IPS-NIHi7 (cell line): Measurements from ENCODE around the gene ATF7IP.
"Not testable (repeated sequence)": the region's sequence is repeated elsewhere in the genome, so short reads cannot be mapped to it uniquely, and the experiment has no call there.

Experiments used
- DNase-seq: peaks from one replicate; pipeline ENCODE4 v3.0.0; 2012; ENCODE audit warnings: mixed read lengths; ENCODE audit errors: extremely low spot score

ATF7IP gene, protein sequence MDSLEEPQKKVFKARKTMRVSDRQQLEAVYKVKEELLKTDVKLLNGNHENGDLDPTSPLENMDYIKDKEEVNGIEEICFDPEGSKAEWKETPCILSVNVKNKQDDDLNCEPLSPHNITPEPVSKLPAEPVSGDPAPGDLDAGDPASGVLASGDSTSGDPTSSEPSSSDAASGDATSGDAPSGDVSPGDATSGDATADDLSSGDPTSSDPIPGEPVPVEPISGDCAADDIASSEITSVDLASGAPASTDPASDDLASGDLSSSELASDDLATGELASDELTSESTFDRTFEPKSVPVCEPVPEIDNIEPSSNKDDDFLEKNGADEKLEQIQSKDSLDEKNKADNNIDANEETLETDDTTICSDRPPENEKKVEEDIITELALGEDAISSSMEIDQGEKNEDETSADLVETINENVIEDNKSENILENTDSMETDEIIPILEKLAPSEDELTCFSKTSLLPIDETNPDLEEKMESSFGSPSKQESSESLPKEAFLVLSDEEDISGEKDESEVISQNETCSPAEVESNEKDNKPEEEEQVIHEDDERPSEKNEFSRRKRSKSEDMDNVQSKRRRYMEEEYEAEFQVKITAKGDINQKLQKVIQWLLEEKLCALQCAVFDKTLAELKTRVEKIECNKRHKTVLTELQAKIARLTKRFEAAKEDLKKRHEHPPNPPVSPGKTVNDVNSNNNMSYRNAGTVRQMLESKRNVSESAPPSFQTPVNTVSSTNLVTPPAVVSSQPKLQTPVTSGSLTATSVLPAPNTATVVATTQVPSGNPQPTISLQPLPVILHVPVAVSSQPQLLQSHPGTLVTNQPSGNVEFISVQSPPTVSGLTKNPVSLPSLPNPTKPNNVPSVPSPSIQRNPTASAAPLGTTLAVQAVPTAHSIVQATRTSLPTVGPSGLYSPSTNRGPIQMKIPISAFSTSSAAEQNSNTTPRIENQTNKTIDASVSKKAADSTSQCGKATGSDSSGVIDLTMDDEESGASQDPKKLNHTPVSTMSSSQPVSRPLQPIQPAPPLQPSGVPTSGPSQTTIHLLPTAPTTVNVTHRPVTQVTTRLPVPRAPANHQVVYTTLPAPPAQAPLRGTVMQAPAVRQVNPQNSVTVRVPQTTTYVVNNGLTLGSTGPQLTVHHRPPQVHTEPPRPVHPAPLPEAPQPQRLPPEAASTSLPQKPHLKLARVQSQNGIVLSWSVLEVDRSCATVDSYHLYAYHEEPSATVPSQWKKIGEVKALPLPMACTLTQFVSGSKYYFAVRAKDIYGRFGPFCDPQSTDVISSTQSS

DNA sequence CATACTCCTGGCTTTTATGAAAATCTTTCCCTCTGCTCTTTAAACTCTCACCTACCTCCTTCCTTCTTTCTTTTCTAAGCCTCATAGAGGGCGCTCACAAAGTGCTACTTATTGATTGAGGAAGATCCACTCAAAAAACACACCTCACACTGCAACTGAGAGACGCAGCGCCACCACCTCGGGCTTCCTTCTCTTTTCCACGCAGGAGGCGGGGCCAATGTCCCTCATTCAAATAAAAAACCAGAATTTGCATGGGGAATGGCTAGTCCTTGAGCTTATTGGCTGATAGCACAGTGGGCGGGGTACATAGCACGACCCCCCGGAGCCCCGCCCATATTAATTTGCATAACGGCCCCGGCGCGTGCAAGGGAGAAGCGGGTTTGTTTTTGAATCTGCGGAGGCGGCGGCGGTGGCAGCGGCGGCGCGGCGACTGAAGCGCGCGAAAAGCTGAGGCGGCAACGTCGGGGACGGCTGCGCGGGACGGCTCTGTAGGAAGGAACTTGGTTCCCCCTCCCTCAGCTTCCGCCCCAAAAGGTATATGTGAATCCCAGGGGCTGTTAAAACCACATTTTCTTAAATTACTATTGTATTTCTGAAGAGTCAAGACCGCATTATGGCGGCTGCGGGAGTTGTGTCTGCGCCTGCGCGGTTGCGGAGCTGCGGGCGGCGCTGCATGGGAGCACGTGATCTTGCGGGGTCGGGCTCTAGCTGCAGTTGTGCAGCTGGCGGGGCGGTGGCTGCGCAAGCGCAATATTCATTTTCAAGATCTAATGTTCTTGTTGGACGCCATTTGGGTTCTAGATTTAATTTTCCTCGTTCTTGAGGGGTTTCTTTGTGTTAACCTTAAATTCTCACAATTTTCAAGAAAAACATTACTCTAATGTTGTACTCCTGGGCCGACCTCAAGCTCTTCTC is at the start of gene ATF7IP:
Gene ATF7IP (plus strand): TSS at position 389 of the 915 bp plus-strand sequence. CDS start 58,234 bp downstream, outside the sequence.
- DNase-seq: peak; percentile 98

DNA sequence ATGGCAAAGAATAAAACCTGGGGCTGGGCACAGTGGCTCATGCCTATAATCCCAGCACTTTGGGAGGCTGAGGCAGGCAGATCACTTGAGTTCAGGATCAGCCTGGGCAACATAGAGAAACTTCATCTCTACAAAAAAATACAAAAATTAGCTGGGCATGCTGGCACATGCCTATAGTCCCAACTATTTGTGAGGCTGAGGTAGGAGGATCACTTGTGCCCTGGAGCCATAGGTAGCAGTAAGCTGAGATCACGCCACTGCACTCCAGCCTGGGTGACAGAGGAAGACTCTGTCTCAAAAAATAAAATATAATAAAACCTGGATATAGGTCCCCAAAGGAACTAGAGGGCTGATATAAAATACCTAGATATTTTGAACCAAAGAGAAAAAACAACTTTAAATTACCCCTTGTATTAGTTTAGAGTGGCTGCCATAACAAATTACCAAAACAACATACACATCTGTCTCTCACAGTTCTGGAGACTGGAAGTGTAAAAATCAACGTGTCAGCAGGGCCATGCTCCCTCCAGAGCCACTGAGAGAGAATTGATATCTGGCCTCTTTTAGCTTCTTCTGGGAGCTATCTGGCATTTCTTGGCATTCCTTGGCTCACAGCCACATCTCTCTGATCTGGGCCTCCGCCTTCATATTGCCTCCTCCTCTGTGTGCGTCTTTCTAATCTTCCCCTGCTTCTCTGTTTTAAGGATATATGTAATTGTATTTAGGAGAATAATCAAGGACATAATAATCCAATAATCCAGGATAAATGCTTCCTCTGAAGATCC is 47.9 kb upstream of the ATF7IP start:
- no peak for DNase-seq

DNA sequence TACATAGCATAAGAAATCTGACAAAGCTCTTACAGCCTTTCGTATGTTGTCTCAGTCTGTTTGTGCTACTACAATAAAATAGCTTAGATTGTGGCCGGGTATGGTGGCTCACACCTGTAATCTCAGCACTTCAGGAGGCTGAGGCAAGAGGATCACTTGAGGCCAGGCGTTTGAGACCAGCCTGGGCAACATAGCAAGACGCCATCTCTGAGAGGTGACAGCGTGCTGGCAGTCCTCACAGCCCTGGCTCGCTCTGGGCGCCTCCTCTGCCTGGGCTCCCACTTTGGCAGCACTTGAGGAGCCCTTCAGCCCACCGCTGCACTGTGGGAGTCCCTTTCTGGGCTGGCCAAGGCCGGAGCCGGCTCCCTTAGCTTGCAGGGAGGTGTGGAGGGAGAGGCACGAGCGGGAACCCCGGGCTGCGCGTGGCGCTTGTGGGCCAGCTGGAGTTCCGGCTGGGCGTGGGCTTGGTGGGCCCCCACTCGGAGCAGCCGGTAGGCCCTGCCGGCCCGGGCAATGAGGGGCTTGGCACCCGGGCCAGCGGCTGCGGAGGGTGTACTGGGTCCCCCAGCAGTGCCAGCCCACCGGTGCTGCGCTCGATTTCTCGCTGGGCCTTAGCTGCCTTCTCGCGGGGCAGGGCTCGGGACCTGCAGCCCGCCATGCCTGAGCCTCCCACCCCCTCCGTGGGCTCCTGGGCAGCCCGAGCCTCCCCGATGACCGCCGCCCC is 45.6 kb upstream of the ATF7IP start:
- DNase-seq: not testable (repeated sequence)

DNA sequence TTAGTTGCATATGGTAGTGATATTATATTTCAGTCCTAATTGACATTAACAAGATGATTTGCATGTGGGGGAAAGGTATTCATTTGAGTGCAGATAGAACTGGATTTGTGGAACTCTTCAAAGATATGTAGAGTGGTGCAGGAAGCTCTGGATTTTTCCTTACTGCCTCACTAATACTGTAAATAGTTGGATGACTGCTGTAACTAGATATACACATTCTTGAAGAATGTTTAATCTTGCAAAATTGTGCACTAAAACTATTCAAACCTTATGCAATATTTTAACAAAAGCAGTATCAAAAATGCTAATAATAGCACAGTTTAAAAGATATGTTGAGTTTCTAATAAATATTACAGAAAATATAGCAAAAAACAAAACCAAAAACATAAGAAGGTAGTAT is 43.1 kb upstream of the ATF7IP start:
- no peak for DNase-seq

DNA sequence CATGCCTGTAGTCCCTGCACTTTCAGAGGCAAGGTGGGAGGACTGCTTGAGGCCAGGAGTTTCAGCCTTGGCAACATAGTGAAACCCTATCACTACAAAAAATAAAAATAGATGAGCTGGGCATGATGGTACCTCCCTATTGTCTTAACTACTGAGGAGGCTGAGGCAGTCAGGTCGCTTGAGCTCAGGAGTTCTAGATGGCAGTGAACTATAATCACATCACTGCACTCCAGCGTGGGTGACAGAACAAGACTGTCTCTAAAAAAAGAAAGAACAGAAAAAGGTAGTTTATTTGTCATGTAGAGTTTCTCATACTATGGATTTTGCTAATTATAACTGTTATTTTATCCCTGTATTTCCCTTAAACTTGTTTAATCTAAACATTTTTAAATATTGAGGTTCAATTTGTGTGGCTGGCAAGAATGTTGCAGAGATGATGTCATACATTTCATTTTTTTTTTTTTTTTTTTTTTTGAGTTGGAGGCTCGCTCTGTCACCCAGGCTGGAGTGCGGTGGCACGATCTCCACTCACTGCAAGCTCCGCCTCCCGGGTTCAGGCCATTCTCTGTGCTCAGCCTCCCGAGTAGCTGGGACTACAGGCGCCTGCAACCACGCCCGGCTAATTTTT is 39.7 kb upstream of the ATF7IP start:
- DNase-seq: no peak

DNA sequence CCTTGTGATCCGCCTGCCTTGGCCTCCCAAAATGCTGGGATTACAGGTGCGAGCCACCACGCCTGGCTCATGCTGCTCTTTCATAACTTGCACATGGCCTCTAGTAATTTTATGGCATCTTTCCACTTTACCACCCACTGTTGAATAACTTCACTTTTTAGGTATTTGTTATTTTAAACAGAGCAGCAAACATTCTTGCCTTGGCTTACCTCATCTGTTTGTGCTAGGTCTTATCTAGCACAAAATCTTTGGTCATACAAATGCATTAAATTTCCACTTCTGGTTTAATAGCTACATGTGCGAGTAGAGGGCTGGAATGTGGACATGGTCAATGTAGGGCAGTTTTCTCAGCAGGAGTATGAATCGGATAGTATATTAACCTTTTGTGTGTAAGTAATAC is 38.8 kb upstream of the ATF7IP start:
- DNase-seq: no peak

DNA sequence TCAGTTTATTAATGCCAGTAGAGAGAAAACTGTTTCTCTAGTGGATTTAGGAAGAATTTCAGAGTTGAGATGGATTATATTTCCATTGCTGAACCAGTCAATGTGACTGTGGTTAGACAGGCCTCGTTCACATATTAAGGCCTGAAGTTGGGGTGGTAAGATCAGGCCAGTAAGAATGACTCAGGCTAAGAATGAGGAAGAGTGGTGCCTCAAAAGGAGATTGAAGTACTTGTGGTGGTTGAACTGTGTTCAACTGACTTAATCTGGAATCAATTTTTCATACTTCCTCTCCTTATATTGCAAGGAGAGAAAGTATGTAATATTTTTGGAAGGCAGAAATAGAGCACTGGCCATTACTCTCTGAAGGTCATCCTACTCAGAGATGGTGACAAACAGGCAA is 37.8 kb upstream of the ATF7IP start:
- DNase-seq: no peak

DNA sequence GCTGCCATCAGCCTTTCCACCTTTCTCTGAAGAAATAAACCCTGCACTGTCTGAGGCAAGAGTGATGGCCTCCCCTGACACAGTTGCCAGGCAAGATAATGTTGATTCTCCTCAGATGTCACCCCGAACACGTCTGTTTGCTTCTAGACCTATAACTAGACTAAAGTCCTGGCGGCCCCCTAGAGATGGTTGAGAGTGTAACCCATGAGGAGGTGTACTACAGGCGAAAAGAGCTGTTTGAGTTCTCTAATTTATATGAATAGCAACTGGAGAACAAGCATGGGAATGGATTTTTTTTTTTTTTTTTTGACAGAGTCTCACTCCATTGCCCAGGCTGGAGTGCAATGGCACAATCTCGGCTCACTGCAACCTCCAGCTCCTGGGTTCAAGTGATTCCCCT is 33.0 kb upstream of the ATF7IP start:
- no peak for DNase-seq

DNA sequence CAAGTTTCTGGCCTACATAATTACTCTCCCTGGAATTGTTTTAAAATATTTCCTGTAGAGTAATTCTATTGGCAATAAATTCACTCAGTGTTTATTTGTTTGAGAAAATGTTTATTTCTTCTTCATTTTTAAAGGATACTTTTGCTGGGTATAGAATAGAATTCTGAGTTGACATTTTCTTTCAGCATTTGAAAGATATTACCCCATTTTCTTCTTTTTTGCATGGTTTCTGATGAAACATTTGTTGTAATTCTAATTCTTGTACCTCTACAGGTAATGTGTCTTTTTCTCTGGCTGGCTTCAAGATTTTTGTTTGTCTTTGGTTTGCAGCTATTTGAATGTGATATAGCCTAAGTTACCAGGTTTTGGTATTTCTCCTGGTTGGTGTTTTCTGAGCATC is 25.1 kb upstream of the ATF7IP start:
- no peak for DNase-seq

DNA sequence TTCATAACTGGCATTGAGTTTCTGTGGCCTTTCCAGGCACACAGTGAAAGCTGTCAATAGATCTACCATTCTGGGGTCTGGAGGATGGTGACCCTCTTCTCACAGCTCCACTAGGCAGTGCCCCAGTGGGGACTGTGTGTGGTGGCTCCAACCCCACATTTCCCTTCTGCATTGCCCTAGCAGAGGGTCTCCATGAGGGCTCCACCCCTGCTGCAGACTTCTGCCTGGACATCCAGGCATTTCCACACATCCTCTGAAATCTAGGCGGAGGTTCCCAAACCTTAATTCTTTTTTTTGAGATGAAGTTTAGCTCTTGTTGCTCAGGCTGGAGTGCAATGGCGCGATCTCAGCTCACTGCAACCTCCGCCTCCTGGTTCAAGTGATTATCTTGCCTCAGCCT is 14.0 kb upstream of the ATF7IP start:
- not testable (repeated sequence) for DNase-seq

DNA sequence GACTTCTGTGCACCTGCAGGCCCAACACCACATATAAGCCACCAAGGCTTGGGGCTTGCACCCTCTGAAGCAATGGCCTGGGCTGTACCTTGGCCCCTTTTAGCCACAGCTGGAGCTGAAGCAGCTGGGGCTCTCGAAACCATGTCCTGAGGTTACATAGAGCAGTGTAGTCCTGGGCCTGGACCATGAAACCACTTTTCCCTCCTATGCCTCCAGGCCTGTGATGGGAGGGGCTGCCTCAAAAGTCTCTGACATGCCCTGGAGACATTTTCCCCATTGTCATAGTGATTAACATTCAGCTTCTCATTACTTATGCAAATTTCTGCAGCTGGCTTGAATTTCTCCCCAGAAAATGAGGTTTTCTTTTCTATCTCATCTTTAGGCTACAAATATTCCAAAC is 13.4 kb upstream of the ATF7IP start:
- not testable (repeated sequence) for DNase-seq

DNA sequence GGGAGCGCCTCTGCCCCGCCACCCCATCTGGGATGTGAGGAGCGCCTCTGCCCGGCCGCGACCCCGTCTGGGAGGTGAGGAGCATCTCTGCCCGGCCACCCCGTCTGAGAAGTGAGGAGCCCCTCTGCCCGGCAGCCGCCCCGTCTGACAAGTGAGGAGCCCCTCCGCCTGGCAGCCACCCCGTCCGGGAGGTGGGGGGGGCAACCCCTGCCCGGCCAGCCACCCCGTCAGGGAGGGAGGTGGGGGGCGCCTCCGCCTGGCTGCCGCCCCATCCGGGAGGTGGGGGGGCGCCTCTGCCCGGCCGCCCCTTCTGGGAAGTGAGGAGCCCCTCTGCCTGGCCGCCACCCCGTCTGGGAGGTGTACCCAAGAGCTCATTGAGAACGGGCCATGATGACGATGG is 10.8 kb upstream of the ATF7IP start:
- not testable (repeated sequence) for DNase-seq

DNA sequence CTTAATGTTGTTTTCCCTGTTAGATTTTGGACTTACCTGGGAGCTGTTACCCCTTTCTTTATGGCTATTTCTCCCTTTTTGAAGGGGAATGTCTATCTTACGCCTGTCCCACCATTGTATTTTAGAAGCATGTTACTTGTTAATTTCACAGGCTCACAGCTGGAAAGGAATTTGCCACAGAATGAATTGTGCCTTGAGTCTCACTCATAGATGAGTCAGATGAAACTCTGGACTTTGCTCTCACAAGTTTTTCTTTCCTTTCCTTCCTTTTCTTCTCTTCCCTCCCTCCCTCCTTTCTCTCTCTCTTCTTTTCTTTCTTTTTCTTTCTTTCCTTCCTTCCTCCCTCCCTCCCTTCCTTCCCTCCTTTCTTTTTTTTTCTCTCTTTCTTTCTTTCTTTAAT is 9.3 kb upstream of the ATF7IP start:
- no peak for DNase-seq

DNA sequence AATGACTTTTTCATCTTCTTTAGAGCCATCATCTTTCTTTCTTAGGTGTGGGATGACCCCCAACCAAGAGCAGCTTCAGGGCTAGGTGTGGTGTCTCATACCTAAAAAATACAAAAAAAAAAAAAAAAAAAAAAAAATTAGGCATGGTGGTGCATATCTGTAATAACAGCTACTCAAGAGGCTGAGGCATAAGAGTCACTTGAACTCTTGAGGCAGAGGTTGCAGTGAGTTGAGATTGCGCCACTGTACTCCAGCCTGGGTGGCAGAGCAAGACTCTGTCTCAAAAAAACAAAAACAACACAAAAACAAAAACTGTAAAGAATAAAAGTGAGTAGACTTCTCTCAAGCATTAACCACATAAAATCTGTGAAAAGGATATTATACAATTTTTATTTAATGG is 8.0 kb upstream of the ATF7IP start:
- DNase-seq: no peak

DNA sequence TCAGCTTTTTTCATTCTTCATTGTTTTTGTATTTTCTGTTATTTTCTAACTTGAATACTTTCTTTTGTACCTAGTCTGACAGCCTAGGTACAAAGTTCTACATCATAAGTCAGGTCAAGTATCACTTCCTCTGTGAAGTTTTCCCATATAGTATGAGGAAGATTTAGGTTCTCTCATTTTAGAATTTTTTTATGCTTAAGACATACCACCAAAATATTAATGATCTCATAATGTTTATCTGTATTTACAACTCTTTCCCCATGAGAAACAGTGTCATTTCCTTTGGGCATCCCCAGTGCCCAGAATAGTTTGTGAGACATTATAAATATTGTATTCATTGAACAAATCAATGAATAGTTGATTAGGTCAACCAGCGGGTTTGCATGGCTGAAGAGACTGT is 3.1 kb upstream of the ATF7IP start:
- DNase-seq: no peak

DNA sequence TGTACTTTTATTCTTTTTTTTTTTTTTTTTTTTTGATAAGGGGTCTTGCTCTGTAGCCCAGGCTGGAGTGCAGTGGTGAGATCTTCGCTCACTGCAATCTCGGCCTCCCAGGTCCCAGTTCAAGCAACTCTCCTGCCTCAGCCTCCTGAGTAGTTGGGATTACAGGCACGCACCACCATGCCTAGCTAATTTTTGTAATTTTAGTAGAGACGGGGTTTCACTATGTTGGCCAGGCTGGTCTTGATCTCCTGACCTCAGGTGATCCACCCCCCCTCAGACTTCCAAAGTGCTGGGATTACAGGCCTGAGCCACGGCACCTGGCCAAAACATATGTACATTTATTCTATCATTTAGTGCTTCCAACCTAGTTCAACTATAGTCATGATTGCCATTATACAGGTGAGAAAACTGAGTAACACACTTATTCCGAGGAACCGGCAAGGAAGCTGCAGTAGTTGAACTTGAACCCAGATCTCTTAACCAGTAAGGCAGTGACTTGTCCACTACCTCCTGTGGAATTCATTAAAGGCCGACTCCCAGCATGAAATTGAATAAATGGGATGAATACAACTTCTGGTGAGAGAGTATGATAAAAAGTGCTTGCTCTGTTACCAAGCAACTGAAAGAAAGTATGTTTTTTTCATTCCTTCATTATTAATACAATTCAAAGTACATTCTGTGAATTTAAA is 755 bp upstream of the ATF7IP start:
- no peak for DNase-seq

DNA sequence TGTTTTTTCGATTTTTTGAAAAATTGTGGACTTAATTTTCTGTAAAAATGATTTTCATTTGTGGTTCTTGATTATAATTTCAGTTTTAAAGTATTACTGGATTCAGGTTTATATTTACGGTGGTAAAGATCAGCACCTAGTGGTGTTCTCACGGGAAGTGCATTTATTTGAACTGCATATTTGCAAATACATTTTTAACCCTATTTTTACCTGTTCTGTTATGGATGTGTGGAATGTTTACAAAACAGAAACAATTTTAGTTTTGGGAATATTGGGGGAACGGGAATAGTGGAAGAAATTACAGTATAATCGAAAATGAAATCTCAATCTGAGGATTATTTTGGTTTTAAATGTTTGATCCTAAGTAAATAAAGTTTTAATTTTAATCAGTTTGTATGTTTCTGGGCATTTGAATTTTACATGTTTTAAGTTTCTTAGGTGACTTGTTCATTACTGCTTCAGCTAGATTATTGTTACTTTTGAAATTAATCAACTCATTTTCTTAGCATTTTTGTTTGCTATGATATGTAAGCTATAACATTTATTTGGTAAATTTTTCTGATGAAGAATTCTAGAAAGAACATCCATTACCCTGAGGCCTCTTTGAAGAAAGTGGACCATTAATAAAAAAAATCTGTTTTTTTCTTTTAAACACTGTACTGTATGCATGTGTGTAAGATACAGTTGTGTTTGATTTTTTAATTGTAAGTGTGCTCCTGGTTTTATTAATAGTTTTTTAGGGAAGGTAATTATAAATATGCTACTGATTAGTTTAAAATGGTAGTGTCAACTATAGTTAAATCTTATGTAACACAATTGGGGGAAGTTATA is 942 bp downstream of the ATF7IP start:
- DNase-seq: no peak
